ENCODE data around the gene SMIM30. TPM values are rescaled to one million over a fixed set of nuclear protein-coding genes. Genes with fewer than 3 reads are reported as not detected.
A peak's percentile ranks its signal among the peaks of the same experiment; 100 is the strongest.
"Not testable (repeated sequence)": the region's sequence is repeated elsewhere in the genome, so short reads cannot be mapped to it uniquely, and the experiment has no call there.

The SMIM30 gene
- total and polyA plus RNA-seq, 10 of the 15 experiments (the other 5 are each of a cell fraction or from before 2014, with no cell fraction given), result 42.2 to 258 (median 96.9) TPM

DNA sequence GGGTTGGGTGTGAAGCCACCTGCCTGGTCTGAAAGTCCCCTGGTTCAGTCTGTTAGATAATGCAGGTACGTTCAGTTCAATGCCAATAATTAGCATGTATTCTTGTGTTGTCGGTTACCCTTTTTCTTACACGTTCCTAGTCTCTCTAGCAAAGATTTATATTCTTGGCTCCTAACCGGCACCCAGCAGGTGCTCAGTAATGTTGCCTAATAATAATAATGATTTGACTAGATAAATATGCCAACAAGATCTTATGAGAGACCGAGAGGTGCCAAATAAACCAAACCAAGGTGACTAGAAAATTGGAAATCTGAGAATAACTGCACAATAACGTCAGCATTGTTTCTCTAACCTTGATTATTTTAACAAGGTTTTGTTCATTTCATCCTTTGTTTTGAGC lies 1.1 kb upstream of the SMIM30 start (continued):
- TF ChIP-seq ZNF384 (IDR thresholded peaks at IDR 0.05; ENCODE audit: borderline replicate concordance, low read depth, low read length) (no peak), JUNB (IDR thresholded peaks at IDR 0.05) (no peak), HDGF (IDR thresholded peaks at IDR 0.05) (no peak), SRF (IDR thresholded peaks at IDR 0.05; ENCODE audit: low read depth in 2 of 2, low read length in 2 of 2) (no peak), YY1 (IDR thresholded peaks at IDR 0.05; ENCODE audit: low read depth, low read length) (no peak)

DNA sequence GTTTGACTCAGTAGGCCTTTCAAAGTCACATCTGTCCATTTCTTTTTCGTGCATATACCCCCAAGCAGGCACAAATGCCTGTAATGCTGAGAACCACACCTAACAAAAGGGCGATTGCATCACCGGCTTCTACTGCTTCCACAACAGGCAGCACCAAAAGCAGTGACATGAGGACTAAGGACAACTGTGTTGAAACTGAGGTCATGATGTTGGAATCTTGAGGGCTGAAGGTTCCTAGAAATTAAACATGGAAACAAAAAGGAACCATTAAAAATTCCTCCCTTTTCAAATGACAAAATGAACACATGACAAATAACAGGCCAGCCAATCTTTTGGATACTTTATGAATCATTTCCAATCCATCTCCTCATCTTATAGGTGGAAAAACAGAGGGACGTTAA lies 980 bp downstream of the SMIM30 start:
- intact Hi-C loops (cut with micrococcal nuclease; ENCODE audit: unreplicated experiment), result loop anchor here (10.0 kb wide), 2 partner anchors 183 to 663 kb away; partner anchors contain the start of gene IFRD1
- SMC1A ChIA-PET (ENCODE audit: uncharacterized antibody, unreplicated experiment); H3K4me1 ChIP-seq (ENCODE audit: control insufficient read depth, insufficient read depth, low read length); ATAC-seq; H4K20me1 ChIP-seq (ENCODE audit: control insufficient read depth, insufficient read depth); H3K9me3 ChIP-seq (replicated peaks; ENCODE audit: control insufficient read depth, insufficient read depth, low read length); H3K27me3 ChIP-seq (replicated peaks in 1 of 2; ENCODE audit: control insufficient read depth in 2 of 2, insufficient read depth in 2 of 2, low read length in 1 of 2); H3K36me3 ChIP-seq (ENCODE audit: control insufficient read depth in 2 of 2, insufficient read depth in 2 of 2, low read length in 1 of 2); H3K79me2 ChIP-seq (ENCODE audit: control insufficient read depth, insufficient read depth, low read length); in situ Hi-C loops (cut with MboI); DNase-seq (ENCODE audit: low read depth, low spot score); BruUV-seq (replicated peaks); FAIRE-seq: not testable (repeated sequence)
- Histone ChIP-seq H3K4me3 (peak overlapping the region; percentile 61), H2AFZ (ENCODE audit: control insufficient read depth, low read depth, low read length) (peak overlapping the region; percentile 75), H3K9ac (ENCODE audit: control insufficient read depth, insufficient read depth, low read length) (peak overlapping the region; percentile 11; the same call in 1 of the 2 replicates), H3K4me2 (ENCODE audit: control insufficient read depth, insufficient read depth) (peak overlapping the region; percentile 78), H3K27ac (ENCODE audit: control insufficient read depth, insufficient read depth) (peak overlapping the region; percentile 55; the same call in 1 of the 2 replicates)
- RAD21 ChIA-PET (ENCODE audit: unreplicated experiment), result interaction anchor here (0.6 kb wide), 2 partner anchors 26 to 46 kb away, joined by 3 read pairs; no protein-coding TSS in a partner anchor
- POLR2A ChIA-PET, result interaction anchor here (0.6 to 0.7 kb wide), 3 partner anchors 8 to 847 kb away, joined by 5 to 9 read pairs (median 6); no protein-coding TSS in a partner anchor
- CTCF ChIA-PET, result interaction anchor here (2.6 kb wide), 1 partner anchor 42 kb away, joined by 8 read pairs; no protein-coding TSS in a partner anchor
- 75% methylated on average over 4 of the region's 4 CpGs for WGBS (ENCODE audit: insufficient coverage, insufficient replicate concordance, low lambda C conversion rate, missing lambda C conversion rate)

DNA sequence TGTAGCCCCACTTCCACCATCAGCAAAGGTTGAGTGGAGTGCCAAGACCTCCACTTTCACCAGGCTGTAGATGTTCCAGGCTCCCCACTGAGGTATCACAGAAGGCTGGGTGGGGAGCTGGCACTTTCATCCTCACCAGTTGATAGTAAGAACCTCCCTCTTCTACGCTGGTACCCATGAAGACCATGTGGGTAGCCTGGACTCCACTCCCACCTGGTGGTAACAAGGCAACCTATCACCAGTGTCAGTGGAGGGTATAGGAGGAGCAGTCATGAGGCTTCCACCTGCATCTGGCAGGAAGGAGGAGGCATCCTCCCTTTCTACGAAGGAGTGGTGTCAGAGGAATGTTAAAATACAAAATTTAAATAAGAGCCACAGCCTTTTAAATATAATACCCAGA lies 4.4 kb downstream of the SMIM30 start:
- in situ Hi-C loops (cut with MboI), result no loop called here
- H3K4me2 ChIP-seq (ENCODE audit: control insufficient read depth, insufficient read depth), result no peak overlapping the region
- whole genome bisulfite sequencing (ENCODE audit: insufficient coverage, insufficient replicate concordance, low lambda C conversion rate, missing lambda C conversion rate), result 100% methylated on average over 2 of the region's 2 CpGs
- DNase-seq (ENCODE audit: low read depth, low spot score), result no peak
- RAD21 ChIA-PET (ENCODE audit: unreplicated experiment), result interaction anchor here (0.5 to 1.1 kb wide), 4 partner anchors 16 to 308 kb away, joined by 3 read pairs; partner anchors contain the start of gene GPR85
- TF ChIP-seq SMC3 (IDR thresholded peaks at IDR 0.05; ENCODE audit: borderline replicate concordance, low read length) (peak; percentile 10; the same call in 1 of the 2 replicates), GABPA (IDR thresholded peaks at IDR 0.05; ENCODE audit: low read depth) (no peak), RAD21 (IDR thresholded peaks at IDR 0.05; ENCODE audit: insufficient read depth, low read depth, low read length) (peak; percentile 43; the same call in 1 of the 2 replicates), RELA (IDR thresholded peaks at IDR 0.05; ENCODE audit: borderline replicate concordance, partially characterized antibody) (no peak), FOXK2 (IDR thresholded peaks at IDR 0.05) (no peak), POLR2A (IDR thresholded peaks at IDR 0.05; ENCODE audit: low read depth, low read length) (no peak)
- TF ChIP-seq, protein P1, sequence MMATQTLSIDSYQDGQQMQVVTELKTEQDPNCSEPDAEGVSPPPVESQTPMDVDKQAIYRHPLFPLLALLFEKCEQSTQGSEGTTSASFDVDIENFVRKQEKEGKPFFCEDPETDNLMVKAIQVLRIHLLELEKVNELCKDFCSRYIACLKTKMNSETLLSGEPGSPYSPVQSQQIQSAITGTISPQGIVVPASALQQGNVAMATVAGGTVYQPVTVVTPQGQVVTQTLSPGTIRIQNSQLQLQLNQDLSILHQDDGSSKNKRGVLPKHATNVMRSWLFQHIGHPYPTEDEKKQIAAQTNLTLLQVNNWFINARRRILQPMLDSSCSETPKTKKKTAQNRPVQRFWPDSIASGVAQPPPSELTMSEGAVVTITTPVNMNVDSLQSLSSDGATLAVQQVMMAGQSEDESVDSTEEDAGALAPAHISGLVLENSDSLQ (IDR thresholded peaks at IDR 0.05), result no peak
- TF ChIP-seq, protein P2, sequence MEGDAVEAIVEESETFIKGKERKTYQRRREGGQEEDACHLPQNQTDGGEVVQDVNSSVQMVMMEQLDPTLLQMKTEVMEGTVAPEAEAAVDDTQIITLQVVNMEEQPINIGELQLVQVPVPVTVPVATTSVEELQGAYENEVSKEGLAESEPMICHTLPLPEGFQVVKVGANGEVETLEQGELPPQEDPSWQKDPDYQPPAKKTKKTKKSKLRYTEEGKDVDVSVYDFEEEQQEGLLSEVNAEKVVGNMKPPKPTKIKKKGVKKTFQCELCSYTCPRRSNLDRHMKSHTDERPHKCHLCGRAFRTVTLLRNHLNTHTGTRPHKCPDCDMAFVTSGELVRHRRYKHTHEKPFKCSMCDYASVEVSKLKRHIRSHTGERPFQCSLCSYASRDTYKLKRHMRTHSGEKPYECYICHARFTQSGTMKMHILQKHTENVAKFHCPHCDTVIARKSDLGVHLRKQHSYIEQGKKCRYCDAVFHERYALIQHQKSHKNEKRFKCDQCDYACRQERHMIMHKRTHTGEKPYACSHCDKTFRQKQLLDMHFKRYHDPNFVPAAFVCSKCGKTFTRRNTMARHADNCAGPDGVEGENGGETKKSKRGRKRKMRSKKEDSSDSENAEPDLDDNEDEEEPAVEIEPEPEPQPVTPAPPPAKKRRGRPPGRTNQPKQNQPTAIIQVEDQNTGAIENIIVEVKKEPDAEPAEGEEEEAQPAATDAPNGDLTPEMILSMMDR (IDR thresholded peaks at IDR 0.05 in 2 of 3, conservative IDR thresholded peaks at IDR 0.05 in 1 of 3; ENCODE audit: control insufficient read depth in 2 of 3, extremely low read depth in 1 of 3, insufficient read depth in 1 of 3, low read depth in 3 of 3, low read length in 3 of 3), result peak; percentile 14 to 38 (median 18); a peak in 3 of 6 replicates
- no TSS peak for BruUV-seq (replicated peaks)
- no peak overlapping the region for H3K9ac ChIP-seq (ENCODE audit: control insufficient read depth, insufficient read depth, low read length)
- POLR2A ChIA-PET, result no interaction called here
- no peaks in the 10 kb centered on the region for H4K20me1 ChIP-seq (ENCODE audit: control insufficient read depth, insufficient read depth)
- SMC1A ChIA-PET (ENCODE audit: uncharacterized antibody, unreplicated experiment), result interaction anchor here (0.9 to 1.8 kb wide), 8 partner anchors 11 to 214 kb away, joined by 3 to 9 read pairs (median 4); a partner anchor contains a TSS
- no peak overlapping the region for H3K4me3 ChIP-seq
- FAIRE-seq, result no peak
- no peak overlapping the region for H2AFZ ChIP-seq (ENCODE audit: control insufficient read depth, low read depth, low read length)
- no peak overlapping the region for H3K27ac ChIP-seq (ENCODE audit: control insufficient read depth, insufficient read depth)
- H3K9me3 ChIP-seq (replicated peaks; ENCODE audit: control insufficient read depth, insufficient read depth, low read length), result no peaks in the 10 kb centered on the region
- no peaks in the 10 kb centered on the region; a peak in 1 of 4 replicates for H3K36me3 ChIP-seq (ENCODE audit: control insufficient read depth in 2 of 2, insufficient read depth in 2 of 2, low read length in 1 of 2)
- CTCF ChIA-PET, result interaction anchor here (0.8 to 1.3 kb wide), 6 partner anchors 14 to 563 kb away, joined by 3 to 5 read pairs (median 3); partner anchors contain the start of gene GPR85
- H3K27me3 ChIP-seq (replicated peaks in 1 of 2; ENCODE audit: control insufficient read depth in 2 of 2, insufficient read depth in 2 of 2, low read length in 1 of 2), result no peaks in the 10 kb centered on the region
- H3K4me1 ChIP-seq (ENCODE audit: control insufficient read depth, insufficient read depth, low read length), result peaks cover 3% of the 10 kb centered on the region; the same call in 1 of the 2 replicates
- intact Hi-C loops (cut with micrococcal nuclease; ENCODE audit: unreplicated experiment), result loop anchor here (10.0 kb wide), 2 partner anchors 179 to 659 kb away; partner anchors contain the start of gene IFRD1
- peak; percentile 38 for ATAC-seq
- H3K79me2 ChIP-seq (ENCODE audit: control insufficient read depth, insufficient read depth, low read length), result peaks cover 3% of the 10 kb centered on the region
